HG02642 (cell line): ENCODE measurements around the gene GKN2.

Experiments used
- ATAC-seq: cut with Tn5 transposase; IDR thresholded peaks from one replicate; pipeline ENCODE4 v1.9.1; 2021; ENCODE audit warnings: mild to moderate bottlenecking; ENCODE audit not compliant: unreplicated experiment, poor library complexity

Gene GKN2

GRCh38 chr2:68952887-68953521 lies at the start of gene GKN2:
Gene GKN2 (minus strand): TSS chr2:68952893. CDS start chr2:68952861, 32 bp downstream.
- ATAC-seq: no peak

GRCh38 chr2:69001879-69002278 lies 49.2 kb upstream of the GKN2 start:
- no peak for ATAC-seq

GRCh38 chr2:68997401-68997800 lies 44.7 kb upstream of the GKN2 start:
- no peak for ATAC-seq

- ATAC-seq: no peak
Measured at GRCh38 chr2:68995916-68996315, 43.2 kb upstream of the GKN2 start.

GRCh38 chr2:68994864-68995263 lies 42.2 kb upstream of the GKN2 start:
- ATAC-seq: no peak

GRCh38 chr2:68993660-68994059 lies 41.0 kb upstream of the GKN2 start:
- no peak for ATAC-seq

GRCh38 chr2:68992933-68993332 lies 40.2 kb upstream of the GKN2 start:
- ATAC-seq: no peak

GRCh38 chr2:68992341-68992740 lies 39.6 kb upstream of the GKN2 start:
- no peak for ATAC-seq

GRCh38 chr2:68989035-68989434 lies 36.3 kb upstream of the GKN2 start:
- ATAC-seq: no peak

- no peak for ATAC-seq
Measured at GRCh38 chr2:68987021-68987503, 34.4 kb upstream of the GKN2 start.

- no peak for ATAC-seq
Measured at GRCh38 chr2:68980956-68981355, 28.3 kb upstream of the GKN2 start.

- no peak for ATAC-seq
Measured at GRCh38 chr2:68978098-68978497, 25.4 kb upstream of the GKN2 start.

GRCh38 chr2:68977453-68977852 lies 24.8 kb upstream of the GKN2 start:
- ATAC-seq: no peak

- no peak for ATAC-seq
Measured at GRCh38 chr2:68975844-68976243, 23.2 kb upstream of the GKN2 start.

GRCh38 chr2:68974946-68975665 lies 22.4 kb upstream of the GKN2 start:
- no peak for ATAC-seq

- ATAC-seq: no peak
Measured at GRCh38 chr2:68974251-68974650, 21.6 kb upstream of the GKN2 start, which contains the start of gene GKN1. Gene GKN1 (plus strand): TSS chr2:68974636. CDS start chr2:68974678, 42 bp downstream.

GRCh38 chr2:68971591-68972231 lies 19.0 kb upstream of the GKN2 start:
- ATAC-seq: no peak

- ATAC-seq: no peak
Measured at GRCh38 chr2:68970566-68971265, 18.0 kb upstream of the GKN2 start.

- ATAC-seq: no peak
Measured at GRCh38 chr2:68969736-68970490, 17.2 kb upstream of the GKN2 start.

- no peak for ATAC-seq
Measured at GRCh38 chr2:68968221-68968620, 15.5 kb upstream of the GKN2 start.
